ENCODE results near the gene PLEKHN1. TPM values are rescaled to one million over a fixed set of nuclear protein-coding genes. Genes with fewer than 3 reads are reported as not detected.

The PLEKHN1 gene
- total RNA-seq, 4 donors from 2014 or later, result 0.21 to 2.4 TPM; not detected in 2

- no peak for DNase-seq (ENCODE audit: low spot score in 2 of 2)
- Histone ChIP-seq H3K36me3 (peaks cover 0 to 24% (median 0%) of the 10 kb centered on the region in 3 donors), H3K9me3 (no peaks in the 10 kb centered on the region), H3K4me3 (peak overlapping the region in 1 of 4 donors; percentile 64), H3K27ac (no peak overlapping the region), H3K27me3 (peaks cover 2 to 62% of the 10 kb centered on the region in 2 donors), H3K4me1 (peaks cover 0 to 17% (median 13%) of the 10 kb centered on the region in 4 donors)
- whole genome bisulfite sequencing, 2 donors, result 74 to 83% methylated on average over 7 to 23 of the region's 23 CpGs
- TF ChIP-seq POLR2A (IDR thresholded peaks at IDR 0.05) (no peak), EP300 (IDR thresholded peaks at IDR 0.05) (no peak), CTCF (IDR thresholded peaks at IDR 0.05) (no peak)
Observed at GRCh38 chr1:967466-968343, 1.4 kb downstream of the PLEKHN1 start.

- Histone ChIP-seq H3K9me3 (no peaks in the 10 kb centered on the region), H3K27ac (no peak overlapping the region), H3K4me1 (peaks cover 0 to 17% (median 13%) of the 10 kb centered on the region in 4 donors), H3K27me3 (peaks cover 2 to 78% of the 10 kb centered on the region in 2 donors), H3K36me3 (peaks cover 0 to 8% (median 0%) of the 10 kb centered on the region in 3 donors), H3K4me3 (no peak overlapping the region)
- 82% methylated on average over 15 of the region's 15 CpGs for WGBS, 2 donors
- DNase-seq (ENCODE audit: low spot score in 2 of 2), result no peak
- TF ChIP-seq EP300 (IDR thresholded peaks at IDR 0.05) (no peak), POLR2A (IDR thresholded peaks at IDR 0.05) (no peak), CTCF (IDR thresholded peaks at IDR 0.05) (no peak)
Observed at GRCh38 chr1:969260-969855, 3.1 kb downstream of the PLEKHN1 start.

- peaks cover 2 to 89% of the 10 kb centered on the region in 2 donors for H3K27me3 ChIP-seq
- DNase-seq (ENCODE audit: low spot score in 2 of 2), result no peak
- 16 to 25% methylated on average over 15 to 22 of the region's 33 CpGs for WGBS, 2 donors
Observed at GRCh38 chr1:970242-970972, 4.1 kb downstream of the PLEKHN1 start.

GRCh38 chr1:970973-971730, 4.9 kb downstream of the PLEKHN1 start:
- Histone ChIP-seq H3K36me3 (no peaks in the 10 kb centered on the region), H3K27ac (no peak overlapping the region), H3K27me3 (peaks cover 2 to 92% of the 10 kb centered on the region in 2 donors), H3K4me3 (no peak overlapping the region), H3K9me3 (no peaks in the 10 kb centered on the region), H3K4me1 (peaks cover 0 to 17% (median 11%) of the 10 kb centered on the region in 4 donors)
- 31 to 34% methylated on average over 28 to 33 of the region's 42 CpGs for WGBS, 2 donors
- no peak for DNase-seq (ENCODE audit: low spot score in 2 of 2)
- TF ChIP-seq POLR2A (IDR thresholded peaks at IDR 0.05) (no peak), EP300 (IDR thresholded peaks at IDR 0.05) (no peak), CTCF (IDR thresholded peaks at IDR 0.05) (no peak)

More at GRCh38 chr1:970242-970972, 4.1 kb downstream of the PLEKHN1 start:
- Histone ChIP-seq H3K4me1 (peaks cover 0 to 17% (median 13%) of the 10 kb centered on the region in 4 donors), H3K9me3 (no peaks in the 10 kb centered on the region), H3K4me3 (no peak overlapping the region), H3K27ac (no peak overlapping the region), H3K36me3 (peaks cover 0 to under 1% (median 0%) of the 10 kb centered on the region in 3 donors)
- TF ChIP-seq CTCF (IDR thresholded peaks at IDR 0.05) (no peak), EP300 (IDR thresholded peaks at IDR 0.05) (no peak)

Data from tibial nerve (tissue), 4 donors.